ENCODE data around the gene POTEB3.
"Not testable (repeated sequence)": the region's sequence is repeated elsewhere in the genome, so short reads cannot be mapped to it uniquely, and the experiment has no call there.

Gene POTEB3

GRCh38 chr15:21440399-21440798 lies at the start of gene POTEB3:
Gene POTEB3 (minus strand): TSS chr15:21440499. CDS start chr15:21440011, 488 bp downstream.
- not testable (repeated sequence) for H3K9ac ChIP-seq (ENCODE audit: low read length); H3K36me3 ChIP-seq (ENCODE audit: control insufficient read depth, insufficient read depth, low read length); H3K9me3 ChIP-seq (ENCODE audit: control insufficient read depth, insufficient read depth, low read depth, low read length); H3K4me3 ChIP-seq (ENCODE audit: low read depth, low read length); H3K4me1 ChIP-seq (ENCODE audit: control insufficient read depth, insufficient read depth, low read length); H3K27ac ChIP-seq (ENCODE audit: low read depth, low read length); H3K27me3 ChIP-seq (ENCODE audit: control insufficient read depth, insufficient read depth, low read length)

GRCh38 chr15:21453683-21454082 lies 13.4 kb upstream of the POTEB3 start:
- H3K27me3 ChIP-seq (ENCODE audit: control insufficient read depth, insufficient read depth, low read length); H3K27ac ChIP-seq (ENCODE audit: low read depth, low read length); H3K9me3 ChIP-seq (ENCODE audit: control insufficient read depth, insufficient read depth, low read depth, low read length); H3K4me3 ChIP-seq (ENCODE audit: low read depth, low read length); H3K4me1 ChIP-seq (ENCODE audit: control insufficient read depth, insufficient read depth, low read length); H3K36me3 ChIP-seq (ENCODE audit: control insufficient read depth, insufficient read depth, low read length); H3K9ac ChIP-seq (ENCODE audit: low read length): not testable (repeated sequence)

GRCh38 chr15:21451920-21452563 lies 11.7 kb upstream of the POTEB3 start:
- H3K9ac ChIP-seq (ENCODE audit: low read length); H3K4me1 ChIP-seq (ENCODE audit: control insufficient read depth, insufficient read depth, low read length); H3K27ac ChIP-seq (ENCODE audit: low read depth, low read length); H3K4me3 ChIP-seq (ENCODE audit: low read depth, low read length); H3K36me3 ChIP-seq (ENCODE audit: control insufficient read depth, insufficient read depth, low read length); H3K27me3 ChIP-seq (ENCODE audit: control insufficient read depth, insufficient read depth, low read length); H3K9me3 ChIP-seq (ENCODE audit: control insufficient read depth, insufficient read depth, low read depth, low read length): not testable (repeated sequence)

DNA sequence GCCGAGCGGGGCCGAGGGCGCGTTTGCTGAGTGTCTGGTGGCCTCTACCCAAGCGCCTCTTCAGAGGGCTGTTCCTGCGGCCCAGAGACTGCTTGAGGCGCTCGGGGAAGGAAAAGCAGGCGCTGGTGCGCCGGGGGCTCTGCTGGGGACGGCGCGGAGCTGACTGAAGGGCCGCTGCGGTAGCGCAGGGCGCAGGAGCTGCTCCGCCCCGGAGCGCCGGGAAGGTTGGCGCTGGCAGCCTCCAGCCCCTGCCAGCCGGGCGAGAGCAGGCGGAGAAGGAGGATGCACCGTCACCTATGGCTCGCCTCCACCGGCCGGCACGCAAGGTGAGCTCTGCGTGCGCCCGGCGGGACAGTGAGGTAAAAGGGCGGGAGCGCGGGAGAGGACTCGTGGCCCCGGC lies 11.2 kb upstream of the POTEB3 start:
- not testable (repeated sequence) for H3K4me3 ChIP-seq (ENCODE audit: low read depth, low read length); H3K9me3 ChIP-seq (ENCODE audit: control insufficient read depth, insufficient read depth, low read depth, low read length); H3K27me3 ChIP-seq (ENCODE audit: control insufficient read depth, insufficient read depth, low read length); H3K4me1 ChIP-seq (ENCODE audit: control insufficient read depth, insufficient read depth, low read length); H3K9ac ChIP-seq (ENCODE audit: low read length); H3K36me3 ChIP-seq (ENCODE audit: control insufficient read depth, insufficient read depth, low read length); H3K27ac ChIP-seq (ENCODE audit: low read depth, low read length)

- not testable (repeated sequence) for H3K27me3 ChIP-seq (ENCODE audit: control insufficient read depth, insufficient read depth, low read length); H3K9me3 ChIP-seq (ENCODE audit: control insufficient read depth, insufficient read depth, low read depth, low read length); H3K27ac ChIP-seq (ENCODE audit: low read depth, low read length); H3K36me3 ChIP-seq (ENCODE audit: control insufficient read depth, insufficient read depth, low read length); H3K4me3 ChIP-seq (ENCODE audit: low read depth, low read length); H3K4me1 ChIP-seq (ENCODE audit: control insufficient read depth, insufficient read depth, low read length); H3K9ac ChIP-seq (ENCODE audit: low read length)
These were observed 32.9 kb downstream of the POTEB3 start for GRCh38 chr15:21407366-21407765.

DNA sequence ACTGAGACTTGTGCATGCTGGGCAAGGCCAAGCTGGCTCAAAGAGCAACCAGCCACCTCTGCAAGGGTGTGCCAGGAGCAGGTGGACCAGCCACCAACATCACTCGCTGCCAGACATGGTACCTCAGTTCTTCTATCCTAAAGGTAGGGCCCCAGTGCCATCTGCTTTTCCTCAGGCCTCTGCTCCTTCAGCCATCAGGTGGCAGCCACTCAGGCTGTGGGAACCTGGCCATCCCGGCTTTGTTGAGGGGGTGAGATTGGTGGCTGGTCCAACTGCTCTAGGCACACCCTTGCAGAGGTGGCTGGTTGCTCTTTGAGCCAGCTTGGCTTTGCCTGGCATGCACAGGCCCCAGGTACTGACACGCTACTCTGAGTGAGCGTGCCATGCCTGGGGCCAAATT lies 38.8 kb downstream of the POTEB3 start:
- H3K9ac ChIP-seq (ENCODE audit: low read length); H3K27me3 ChIP-seq (ENCODE audit: control insufficient read depth, insufficient read depth, low read length): not testable (repeated sequence)

GRCh38 chr15:21399111-21399510 lies 41.2 kb downstream of the POTEB3 start:
- not testable (repeated sequence) for H3K4me3 ChIP-seq (ENCODE audit: low read depth, low read length); H3K27ac ChIP-seq (ENCODE audit: low read depth, low read length); H3K27me3 ChIP-seq (ENCODE audit: control insufficient read depth, insufficient read depth, low read length); H3K36me3 ChIP-seq (ENCODE audit: control insufficient read depth, insufficient read depth, low read length); H3K9ac ChIP-seq (ENCODE audit: low read length); H3K9me3 ChIP-seq (ENCODE audit: control insufficient read depth, insufficient read depth, low read depth, low read length); H3K4me1 ChIP-seq (ENCODE audit: control insufficient read depth, insufficient read depth, low read length)

More for the DNA sequence above, 38.8 kb downstream of the POTEB3 start:
- not testable (repeated sequence) for H3K27ac ChIP-seq (ENCODE audit: low read depth, low read length); H3K9me3 ChIP-seq (ENCODE audit: control insufficient read depth, insufficient read depth, low read depth, low read length); H3K36me3 ChIP-seq (ENCODE audit: control insufficient read depth, insufficient read depth, low read length); H3K4me3 ChIP-seq (ENCODE audit: low read depth, low read length); H3K4me1 ChIP-seq (ENCODE audit: control insufficient read depth, insufficient read depth, low read length)

DNA sequence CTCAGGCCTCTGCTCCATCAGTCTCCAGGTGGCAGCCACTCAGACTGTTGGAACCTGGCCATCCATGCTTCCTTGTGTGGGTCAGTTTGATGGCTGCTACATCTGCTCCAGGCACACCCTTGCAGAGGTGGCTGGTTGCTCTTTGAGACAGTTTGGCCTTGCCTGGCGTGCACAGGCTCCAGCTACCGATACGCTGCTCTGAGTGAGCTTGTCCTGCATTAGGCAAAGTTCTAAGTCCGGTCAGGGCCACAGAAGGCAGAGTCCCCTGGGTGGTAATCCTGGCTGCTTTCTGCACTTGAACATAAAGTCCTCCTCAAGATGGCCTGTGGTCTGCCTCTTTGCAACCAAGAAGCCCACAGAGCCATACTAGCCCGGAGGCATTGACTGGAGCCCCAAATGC lies 41.8 kb downstream of the POTEB3 start:
- not testable (repeated sequence) for H3K36me3 ChIP-seq (ENCODE audit: control insufficient read depth, insufficient read depth, low read length); H3K27ac ChIP-seq (ENCODE audit: low read depth, low read length); H3K4me3 ChIP-seq (ENCODE audit: low read depth, low read length); H3K4me1 ChIP-seq (ENCODE audit: control insufficient read depth, insufficient read depth, low read length); H3K9ac ChIP-seq (ENCODE audit: low read length); H3K27me3 ChIP-seq (ENCODE audit: control insufficient read depth, insufficient read depth, low read length); H3K9me3 ChIP-seq (ENCODE audit: control insufficient read depth, insufficient read depth, low read depth, low read length)

GRCh38 chr15:21397656-21398055 lies 42.6 kb downstream of the POTEB3 start:
- not testable (repeated sequence) for H3K9me3 ChIP-seq (ENCODE audit: control insufficient read depth, insufficient read depth, low read depth, low read length); H3K4me3 ChIP-seq (ENCODE audit: low read depth, low read length); H3K4me1 ChIP-seq (ENCODE audit: control insufficient read depth, insufficient read depth, low read length); H3K36me3 ChIP-seq (ENCODE audit: control insufficient read depth, insufficient read depth, low read length); H3K27ac ChIP-seq (ENCODE audit: low read depth, low read length); H3K27me3 ChIP-seq (ENCODE audit: control insufficient read depth, insufficient read depth, low read length); H3K9ac ChIP-seq (ENCODE audit: low read length)

DNA sequence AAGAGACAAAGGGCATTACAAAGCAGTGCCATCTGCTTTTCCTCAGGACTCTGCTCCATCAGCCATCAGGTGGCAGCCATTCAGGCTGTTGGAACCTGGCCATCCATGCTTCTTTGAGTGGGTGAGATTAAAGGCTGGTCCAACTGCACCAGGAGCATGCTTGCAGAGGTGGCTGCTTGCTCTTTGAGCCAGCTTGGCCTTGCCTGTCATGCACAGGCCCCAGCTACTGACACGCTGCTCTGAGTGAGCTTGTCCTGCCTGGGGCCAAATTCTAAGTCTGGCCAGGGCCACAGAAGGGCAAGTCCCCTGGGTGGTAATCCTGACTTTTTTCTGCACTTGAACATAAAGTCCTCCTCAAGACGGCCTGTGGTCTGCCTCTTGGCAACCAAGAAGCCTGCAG lies 43.1 kb downstream of the POTEB3 start:
- H3K4me3 ChIP-seq (ENCODE audit: low read depth, low read length); H3K36me3 ChIP-seq (ENCODE audit: control insufficient read depth, insufficient read depth, low read length); H3K9ac ChIP-seq (ENCODE audit: low read length); H3K27me3 ChIP-seq (ENCODE audit: control insufficient read depth, insufficient read depth, low read length); H3K27ac ChIP-seq (ENCODE audit: low read depth, low read length); H3K9me3 ChIP-seq (ENCODE audit: control insufficient read depth, insufficient read depth, low read depth, low read length); H3K4me1 ChIP-seq (ENCODE audit: control insufficient read depth, insufficient read depth, low read length): not testable (repeated sequence)

GRCh38 chr15:21385961-21386360 lies 54.3 kb downstream of the POTEB3 start:
- H3K27ac ChIP-seq (ENCODE audit: low read depth, low read length); H3K9me3 ChIP-seq (ENCODE audit: control insufficient read depth, insufficient read depth, low read depth, low read length); H3K4me1 ChIP-seq (ENCODE audit: control insufficient read depth, insufficient read depth, low read length); H3K9ac ChIP-seq (ENCODE audit: low read length); H3K36me3 ChIP-seq (ENCODE audit: control insufficient read depth, insufficient read depth, low read length); H3K27me3 ChIP-seq (ENCODE audit: control insufficient read depth, insufficient read depth, low read length); H3K4me3 ChIP-seq (ENCODE audit: low read depth, low read length): not testable (repeated sequence)

DNA sequence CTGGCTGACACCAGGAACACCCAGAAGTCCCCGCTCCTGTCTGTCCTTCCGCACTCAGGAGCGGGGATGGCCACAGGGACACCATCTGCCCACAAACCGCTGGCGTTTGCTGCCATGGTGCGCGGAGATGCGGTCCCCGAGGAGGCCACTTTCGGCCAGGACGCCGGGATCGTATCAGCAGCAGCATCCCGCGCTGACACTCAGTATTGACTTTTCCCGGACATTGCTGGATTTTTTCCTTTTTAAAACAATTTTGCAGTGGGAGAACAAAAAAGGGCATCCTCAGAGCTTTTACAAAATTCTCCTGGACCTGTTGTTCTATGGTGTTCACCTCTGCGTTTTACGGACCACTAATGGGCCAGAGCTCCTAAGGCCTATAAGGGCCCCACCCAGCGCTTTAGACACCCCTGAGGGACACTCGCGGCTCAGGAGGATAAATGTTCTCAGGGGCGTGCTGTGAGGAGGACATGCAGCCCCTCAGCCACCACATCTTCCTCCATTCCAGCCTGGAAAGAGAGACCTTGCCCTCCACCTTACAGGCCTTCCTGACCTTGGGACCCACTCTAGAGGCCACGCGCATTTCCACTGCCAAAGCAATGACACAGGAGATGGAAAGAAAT lies 56.3 kb downstream of the POTEB3 start:
- H3K9me3 ChIP-seq (ENCODE audit: control insufficient read depth, insufficient read depth, low read depth, low read length); H3K36me3 ChIP-seq (ENCODE audit: control insufficient read depth, insufficient read depth, low read length); H3K9ac ChIP-seq (ENCODE audit: low read length); H3K4me1 ChIP-seq (ENCODE audit: control insufficient read depth, insufficient read depth, low read length); H3K4me3 ChIP-seq (ENCODE audit: low read depth, low read length); H3K27ac ChIP-seq (ENCODE audit: low read depth, low read length); H3K27me3 ChIP-seq (ENCODE audit: control insufficient read depth, insufficient read depth, low read length): not testable (repeated sequence)

Data from HUES6 (cell line).